Right forelimb (tissue), 1 donor: ENCODE results near the gene FAAP20.

Source experiments
- DNase-seq: peaks from one replicate; pipeline ENCODE4 v3.0.0-alpha.2; 2018

Gene FAAP20

GRCh38 chr1:2176615-2177014, 18.0 kb downstream of the FAAP20 start:
- no peak for DNase-seq

GRCh38 chr1:2175681-2176454, 18.7 kb downstream of the FAAP20 start:
- DNase-seq: no peak

GRCh38 chr1:2175055-2175414, 19.5 kb downstream of the FAAP20 start:
- no peak for DNase-seq

- peak; percentile 83 for DNase-seq
Observed at GRCh38 chr1:2174348-2175054, 20.1 kb downstream of the FAAP20 start.

- no peak for DNase-seq
Observed at GRCh38 chr1:2173546-2174347, 20.8 kb downstream of the FAAP20 start.

GRCh38 chr1:2172551-2173146, 21.9 kb downstream of the FAAP20 start:
- no peak for DNase-seq

GRCh38 chr1:2172012-2172411, 22.6 kb downstream of the FAAP20 start:
- DNase-seq: no peak

GRCh38 chr1:2170211-2170610, 24.4 kb downstream of the FAAP20 start:
- no peak for DNase-seq

GRCh38 chr1:2169200-2169836, 25.3 kb downstream of the FAAP20 start:
- no peak for DNase-seq

- DNase-seq: no peak
Observed at GRCh38 chr1:2168535-2168934, 26.0 kb downstream of the FAAP20 start.

- DNase-seq: no peak
Observed at GRCh38 chr1:2168090-2168489, 26.5 kb downstream of the FAAP20 start.

GRCh38 chr1:2166695-2167094, 27.9 kb downstream of the FAAP20 start:
- DNase-seq: no peak

- DNase-seq: no peak
Observed at GRCh38 chr1:2166254-2166653, 28.3 kb downstream of the FAAP20 start.

- no peak for DNase-seq
Observed at GRCh38 chr1:2165646-2166045, 28.9 kb downstream of the FAAP20 start.

- DNase-seq: no peak
Observed at GRCh38 chr1:2163205-2163604, 31.4 kb downstream of the FAAP20 start.

GRCh38 chr1:2160451-2161300, 33.9 kb downstream of the FAAP20 start:
- no peak for DNase-seq

GRCh38 chr1:2159124-2159523, 35.4 kb downstream of the FAAP20 start:
- DNase-seq: no peak

GRCh38 chr1:2158272-2158671, 36.3 kb downstream of the FAAP20 start:
- DNase-seq: no peak

GRCh38 chr1:2157856-2158255, 36.7 kb downstream of the FAAP20 start:
- DNase-seq: no peak

- no peak for DNase-seq
Observed at GRCh38 chr1:2156866-2157265, 37.7 kb downstream of the FAAP20 start.

GRCh38 chr1:2155788-2156187, 38.8 kb downstream of the FAAP20 start:
- DNase-seq: no peak

- no peak for DNase-seq
Observed at GRCh38 chr1:2155147-2155598, 39.4 kb downstream of the FAAP20 start.
